Fibroblast of the aortic adventitia (primary cell): Measurements from ENCODE around the gene LRRC8B. TPM values are rescaled to one million over a fixed set of nuclear protein-coding genes. Genes with fewer than 3 reads are reported as not detected.
A peak's percentile ranks its signal among the peaks of the same experiment; 100 is the strongest.

Experiments used
- DNase-seq: peaks from one replicate; pipeline ENCODE4 v3.0.0-alpha.2; 2010; ENCODE audit warnings: low read depth
- H3K4me3 ChIP-seq: 2 replicates; pipeline ENCODE4 v1.5.1; 2011; ENCODE audit warnings: low read depth, mild to moderate bottlenecking, control low read depth, low read length, moderate library complexity
- CTCF ChIP-seq: IDR thresholded peaks from 2 replicates; pipeline ENCODE4 v1.5.1; 2011; ENCODE audit warnings: mild to moderate bottlenecking, low read length, control low read depth, inconsistent platforms; ENCODE audit not compliant: insufficient read depth
- total RNA-seq: library from RNA; depleted of rRNA; stranded (reverse); fragments of >200 nt; gene quantifications from 2 replicates; pipeline ENCODE4 v1.2.3, GENCODE V29; 2012; ENCODE audit warnings: low replicate concordance

Gene LRRC8B
- total RNA-seq = 0.41 and 2.5 TPM in 2 replicates

GRCh38 chr1:89524369-89525168 is at the start of gene LRRC8B:
TSS of gene LRRC8B (plus strand) at chr1:89524829. CDS start at chr1:89582651, 57,822 bp downstream.
- peak within 1 kb of the TSS; percentile 78 for H3K4me3 ChIP-seq
- DNase-seq = peak; percentile 59
- TF ChIP-seq CTCF = no peak

- no peak for DNase-seq
- no peak for TF ChIP-seq CTCF
- no peak overlapping the region for H3K4me3 ChIP-seq
These were observed 49.4 kb upstream of the LRRC8B start for GRCh38 chr1:89475269-89475668.

- H3K4me3 ChIP-seq = no peak overlapping the region
- no peak for TF ChIP-seq CTCF
- no peak for DNase-seq
These were observed 48.6 kb upstream of the LRRC8B start for GRCh38 chr1:89476072-89476471.

GRCh38 chr1:89483010-89483756 is 41.4 kb upstream of the LRRC8B start:
- H3K4me3 ChIP-seq = no peak overlapping the region
- peak; percentile 80 for TF ChIP-seq CTCF
- DNase-seq = peak; percentile 87

GRCh38 chr1:89483757-89484077 is 40.9 kb upstream of the LRRC8B start:
- TF ChIP-seq CTCF = no peak
- H3K4me3 ChIP-seq = no peak overlapping the region
- no peak for DNase-seq

- no peak overlapping the region for H3K4me3 ChIP-seq
- DNase-seq = no peak
- no peak for TF ChIP-seq CTCF
These were observed 40.3 kb upstream of the LRRC8B start for GRCh38 chr1:89484092-89485038.
